Colon (tissue), 2 donors: ENCODE data around the gene GARRE1.
"Not testable (repeated sequence)": the region's sequence is repeated elsewhere in the genome, so short reads cannot be mapped to it uniquely, and the experiment has no call there.

Source experiments
- FAIRE-seq: peaks from 2 replicates; lab custom pipeline; 2012; peaks lifted over from hg19 to GRCh38; lab: Jason Lieb, UNC
- donor health status: control.
- donor health status: control.

The GARRE1 gene, protein sequence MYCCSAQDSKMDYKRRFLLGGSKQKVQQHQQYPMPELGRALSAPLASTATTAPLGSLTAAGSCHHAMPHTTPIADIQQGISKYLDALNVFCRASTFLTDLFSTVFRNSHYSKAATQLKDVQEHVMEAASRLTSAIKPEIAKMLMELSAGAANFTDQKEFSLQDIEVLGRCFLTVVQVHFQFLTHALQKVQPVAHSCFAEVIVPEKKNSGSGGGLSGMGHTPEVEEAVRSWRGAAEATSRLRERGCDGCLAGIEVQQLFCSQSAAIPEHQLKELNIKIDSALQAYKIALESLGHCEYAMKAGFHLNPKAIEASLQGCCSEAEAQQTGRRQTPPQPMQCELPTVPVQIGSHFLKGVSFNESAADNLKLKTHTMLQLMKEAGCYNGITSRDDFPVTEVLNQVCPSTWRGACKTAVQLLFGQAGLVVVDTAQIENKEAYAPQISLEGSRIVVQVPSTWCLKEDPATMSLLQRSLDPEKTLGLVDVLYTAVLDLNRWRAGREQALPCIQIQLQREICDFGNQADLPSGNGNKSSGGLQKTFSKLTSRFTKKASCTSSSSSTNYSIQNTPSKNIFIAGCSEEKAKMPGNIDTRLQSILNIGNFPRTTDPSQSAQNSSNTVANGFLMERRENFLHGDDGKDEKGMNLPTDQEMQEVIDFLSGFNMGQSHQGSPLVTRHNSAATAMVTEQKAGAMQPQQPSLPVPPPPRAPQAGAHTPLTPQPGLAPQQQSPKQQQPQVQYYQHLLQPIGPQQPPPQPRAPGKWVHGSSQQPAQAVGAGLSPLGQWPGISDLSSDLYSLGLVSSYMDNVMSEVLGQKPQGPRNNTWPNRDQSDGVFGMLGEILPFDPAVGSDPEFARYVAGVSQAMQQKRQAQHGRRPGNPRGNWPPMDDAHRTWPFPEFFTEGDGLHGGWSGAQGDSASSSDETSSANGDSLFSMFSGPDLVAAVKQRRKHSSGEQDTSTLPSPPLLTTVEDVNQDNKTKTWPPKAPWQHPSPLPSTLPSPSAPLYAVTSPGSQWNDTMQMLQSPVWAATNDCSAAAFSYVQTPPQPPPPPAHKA (N-terminal part only)

GRCh38 chr19:34254046-34254697 lies at the start of gene GARRE1:
Gene GARRE1 (plus strand): TSS chr19:34254554. CDS start chr19:34300474, 45,920 bp downstream.
- FAIRE-seq: no peak

DNA sequence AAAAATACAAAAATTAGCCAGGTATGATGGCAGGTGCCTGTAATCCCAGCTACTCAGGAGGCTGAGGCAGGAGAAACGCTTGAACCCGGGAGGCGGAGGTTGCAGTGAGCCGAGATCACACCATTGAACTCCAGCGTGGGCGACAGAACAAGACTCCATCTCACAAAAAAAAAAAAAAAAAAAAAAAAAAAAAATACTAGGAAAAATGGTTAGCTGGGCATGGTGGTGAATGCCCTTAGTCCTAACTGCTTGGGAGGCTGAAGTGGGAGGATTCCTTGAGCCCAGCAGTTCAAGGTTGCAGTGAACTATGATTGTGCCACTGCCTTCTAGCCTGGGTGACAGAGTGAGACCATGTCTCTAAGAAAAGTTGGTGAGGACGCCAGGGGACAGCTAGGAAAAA lies 49.0 kb upstream of the GARRE1 start:
- FAIRE-seq: not testable (repeated sequence)

DNA sequence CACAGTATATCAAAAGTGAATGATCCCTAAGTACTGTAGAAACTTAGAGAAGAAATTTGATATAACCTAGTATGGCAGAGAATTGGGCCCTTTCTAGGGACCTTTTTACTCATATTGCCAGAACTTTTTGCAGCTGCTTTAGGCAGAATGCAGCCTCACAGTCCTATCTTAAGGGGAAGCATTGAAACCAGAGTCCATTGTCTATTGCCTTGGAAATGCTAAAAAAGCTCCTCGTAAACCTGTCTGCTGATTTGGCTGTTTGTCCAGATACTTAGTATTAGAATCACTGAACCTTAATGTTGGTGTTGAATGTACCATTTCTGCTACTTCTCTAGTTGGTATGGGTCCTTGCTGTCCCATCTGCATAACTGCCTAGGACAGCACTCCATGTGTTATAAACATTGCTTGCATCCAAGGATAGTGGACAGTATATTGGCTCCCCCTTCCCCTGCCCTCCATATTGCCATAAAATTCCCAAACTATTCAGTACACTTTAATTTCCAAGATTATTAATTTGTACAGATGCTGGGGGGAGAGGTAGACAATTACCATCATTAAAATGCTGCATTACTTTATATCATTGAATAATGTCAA lies 46.0 kb upstream of the GARRE1 start:
- FAIRE-seq: no peak

GRCh38 chr19:34209726-34210125 lies 44.6 kb upstream of the GARRE1 start:
- no peak for FAIRE-seq

DNA sequence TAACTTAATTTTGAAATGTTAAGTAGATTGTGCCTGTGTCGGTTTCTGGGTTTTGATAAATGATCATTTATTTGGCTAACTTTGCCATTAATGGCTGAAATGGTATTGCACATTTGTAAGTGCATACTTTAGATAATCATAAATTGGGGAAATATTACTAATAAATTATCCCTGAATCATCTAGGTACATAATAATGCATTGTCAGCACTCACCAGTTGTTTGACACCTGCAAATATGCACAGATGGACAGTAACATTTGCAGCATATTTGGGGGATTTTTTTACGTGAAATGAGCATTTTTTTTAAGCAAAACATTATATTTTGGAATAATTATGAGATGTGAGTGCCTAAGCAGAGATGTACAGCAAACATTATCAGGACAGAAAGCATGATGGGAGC lies 41.1 kb upstream of the GARRE1 start:
- FAIRE-seq: no peak

- no peak for FAIRE-seq
These were observed 40.3 kb upstream of the GARRE1 start for GRCh38 chr19:34214040-34214439.

- FAIRE-seq: no peak
These were observed 39.2 kb upstream of the GARRE1 start for GRCh38 chr19:34215006-34215665.

DNA sequence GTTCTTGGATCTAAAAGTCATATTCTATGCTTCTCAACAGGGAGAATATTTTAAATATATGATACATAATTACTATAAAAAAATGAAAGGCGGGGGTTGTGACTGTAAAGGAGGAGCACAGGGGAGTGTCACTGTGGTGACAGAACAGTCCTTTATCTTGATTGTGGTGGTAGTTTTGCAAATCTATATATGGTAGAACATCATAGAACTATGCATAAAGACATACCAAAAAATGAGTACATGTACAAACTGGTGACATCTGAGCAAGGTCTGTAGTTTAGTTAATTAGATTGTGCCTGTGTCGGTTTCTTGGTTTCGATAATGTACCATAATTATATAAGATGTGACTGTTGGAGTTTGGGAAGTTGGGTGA lies 38.7 kb upstream of the GARRE1 start:
- FAIRE-seq: no peak

DNA sequence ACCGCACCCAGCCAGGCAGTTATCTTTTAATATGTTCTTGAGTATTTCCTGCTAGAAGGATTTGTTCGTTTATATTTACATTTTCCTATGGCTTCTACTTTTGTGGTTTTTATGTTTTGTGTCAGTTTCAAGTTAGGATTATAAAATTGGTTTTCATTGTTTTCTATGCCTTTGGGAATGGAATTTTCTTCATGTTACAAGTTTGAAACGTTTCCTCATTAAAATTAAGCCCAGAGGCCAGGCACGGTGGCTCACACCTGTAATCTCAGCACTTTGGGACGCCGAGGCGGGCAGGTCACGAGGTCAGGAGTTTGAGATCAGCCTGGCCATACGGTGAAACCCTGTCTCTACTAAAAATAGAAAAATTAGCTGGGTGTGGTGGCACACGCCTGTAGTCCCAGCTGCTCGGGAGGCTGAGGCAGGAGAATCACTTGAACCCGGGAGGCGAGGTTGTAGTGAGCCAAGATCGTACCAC lies 37.6 kb upstream of the GARRE1 start:
- not testable (repeated sequence) for FAIRE-seq

- no peak for FAIRE-seq
These were observed 36.2 kb upstream of the GARRE1 start for GRCh38 chr19:34217952-34218817.

DNA sequence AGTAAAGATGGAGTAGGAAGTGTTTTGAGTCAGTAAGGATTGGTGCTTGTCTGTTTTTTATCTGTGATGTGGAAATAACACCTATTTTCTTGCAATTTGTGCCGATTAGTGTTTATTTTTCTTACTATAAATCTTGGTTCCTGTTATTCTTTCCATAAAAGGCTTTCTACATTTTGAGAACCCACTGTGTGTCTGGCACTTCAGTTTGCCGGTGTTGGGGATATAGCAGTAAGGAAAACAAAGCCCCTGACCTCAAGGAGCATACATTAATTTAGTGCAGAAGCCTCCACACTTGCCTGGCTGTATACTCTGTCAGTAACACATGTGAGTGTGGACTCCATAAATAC lies 35.6 kb upstream of the GARRE1 start:
- no peak for FAIRE-seq

DNA sequence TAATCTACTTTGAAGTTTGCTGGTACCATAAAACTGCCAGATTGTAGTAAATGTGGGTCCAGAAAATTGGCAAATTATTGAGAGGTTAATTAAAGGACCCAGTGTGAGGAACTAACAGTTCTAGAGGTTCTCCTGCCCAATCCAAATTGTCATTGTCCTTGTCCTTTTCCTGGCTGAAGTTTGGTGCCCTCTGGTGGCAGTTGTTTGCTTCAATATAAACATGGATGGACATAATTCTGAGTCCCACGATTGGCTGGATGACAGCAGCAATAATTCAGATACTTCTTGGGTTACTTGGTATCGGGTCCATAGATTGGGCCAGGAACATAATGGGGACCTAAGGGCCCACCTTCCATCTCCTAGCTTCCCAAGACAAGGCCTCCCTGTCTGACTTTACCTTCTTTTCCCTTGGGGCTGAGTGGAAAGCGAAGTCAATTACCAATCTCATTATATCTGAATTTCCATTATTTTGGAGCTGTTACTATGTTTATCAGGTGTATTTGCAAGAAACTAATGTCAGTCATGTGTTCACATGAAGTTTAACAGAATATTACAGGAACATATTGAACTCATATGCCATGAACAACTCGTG lies 33.8 kb upstream of the GARRE1 start:
- no peak for FAIRE-seq

DNA sequence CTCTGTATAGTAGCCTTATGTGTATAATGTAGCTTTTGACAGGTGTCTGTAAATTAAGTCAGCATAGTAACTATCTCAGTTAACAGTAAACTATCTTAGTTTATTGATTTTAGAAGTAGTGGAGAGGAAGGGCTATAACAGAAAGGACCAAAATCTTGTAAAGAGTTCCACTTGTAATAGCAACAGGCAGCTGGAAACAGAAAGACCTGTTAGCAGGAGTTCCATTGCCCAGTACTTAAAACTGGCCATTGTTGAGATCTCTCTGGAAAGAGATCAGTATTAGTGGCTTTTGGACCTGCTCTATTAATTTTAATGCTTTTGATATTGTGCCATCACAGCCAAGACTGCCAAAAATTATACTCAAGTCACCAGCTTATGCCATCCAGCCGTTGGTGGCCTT lies 32.0 kb upstream of the GARRE1 start:
- no peak for FAIRE-seq

- FAIRE-seq: no peak
These were observed 29.2 kb upstream of the GARRE1 start for GRCh38 chr19:34224996-34225658.

DNA sequence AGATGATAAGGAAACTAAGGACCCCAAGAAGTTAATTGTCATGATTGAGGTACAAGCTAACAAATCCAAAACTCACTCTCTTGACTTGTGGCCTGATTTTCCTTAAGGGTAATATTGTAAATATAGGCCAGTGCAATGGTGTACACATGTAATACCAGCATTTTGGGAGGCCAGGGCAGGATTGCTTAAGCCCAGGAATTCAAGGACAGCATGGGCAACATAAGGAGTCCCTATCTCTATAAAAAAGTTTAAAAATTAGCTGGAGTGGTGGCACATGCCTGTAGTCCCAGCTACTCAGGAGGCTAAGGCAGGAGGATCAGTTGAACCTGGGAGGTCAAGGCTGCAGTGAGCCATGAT lies 28.7 kb upstream of the GARRE1 start:
- no peak for FAIRE-seq

DNA sequence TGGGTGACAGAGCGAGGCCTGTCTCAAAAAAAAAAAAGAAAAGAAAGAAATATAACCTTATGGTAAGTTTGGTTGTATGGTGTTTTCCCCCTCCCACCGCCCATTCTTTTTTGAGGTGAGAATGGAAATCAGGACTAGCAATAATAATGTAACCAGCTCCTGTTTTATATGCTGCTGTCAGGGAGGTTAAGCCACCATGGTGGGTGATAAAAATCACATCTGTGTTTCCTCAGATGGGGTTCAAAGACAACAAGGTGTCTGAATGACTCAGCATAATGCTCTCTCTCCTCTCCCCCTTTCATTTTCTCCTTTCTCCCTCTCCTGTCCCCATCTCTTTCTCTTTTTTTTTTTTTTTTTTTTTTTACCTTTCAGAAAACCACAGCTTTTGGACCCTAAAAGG lies 28.3 kb upstream of the GARRE1 start:
- no peak for FAIRE-seq

DNA sequence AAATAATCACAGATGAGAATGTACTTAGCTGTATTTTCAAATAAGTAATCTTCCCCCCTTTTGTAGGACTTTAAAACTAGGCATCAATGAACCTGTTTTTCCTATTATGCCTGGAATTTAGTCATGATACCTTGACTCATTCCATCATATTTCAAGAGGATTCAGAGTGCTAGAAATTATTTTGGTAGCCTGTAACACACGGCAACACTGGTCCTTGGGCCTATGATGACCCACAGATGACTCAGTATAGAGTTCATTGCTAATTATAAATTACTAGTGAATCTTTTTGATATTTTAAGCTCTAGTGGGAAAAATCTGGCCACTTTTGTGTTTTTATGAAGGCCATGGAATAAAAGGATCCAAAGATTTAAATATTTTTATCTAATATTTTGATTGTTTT lies 26.0 kb upstream of the GARRE1 start:
- no peak for FAIRE-seq

DNA sequence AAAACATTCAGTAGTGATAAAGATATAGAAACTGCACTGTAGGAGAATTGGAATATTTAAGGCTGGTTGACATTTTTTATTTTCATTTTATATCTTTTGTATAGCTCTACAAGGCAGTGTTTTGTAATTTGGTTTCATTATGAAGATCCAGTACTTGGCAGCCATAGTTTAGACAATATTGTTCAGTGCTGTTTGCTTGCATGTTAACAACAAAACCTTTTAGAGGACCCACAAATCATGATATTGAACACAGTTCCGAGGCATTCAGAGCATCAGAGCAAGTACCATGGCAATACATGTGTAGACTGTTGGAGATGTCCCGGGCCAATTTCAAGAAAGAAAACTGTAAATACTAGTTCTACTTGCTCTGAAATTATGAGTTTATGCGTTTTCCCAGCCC lies 25.6 kb upstream of the GARRE1 start:
- FAIRE-seq: no peak

- no peak for FAIRE-seq
These were observed 24.6 kb upstream of the GARRE1 start for GRCh38 chr19:34229721-34230120.

DNA sequence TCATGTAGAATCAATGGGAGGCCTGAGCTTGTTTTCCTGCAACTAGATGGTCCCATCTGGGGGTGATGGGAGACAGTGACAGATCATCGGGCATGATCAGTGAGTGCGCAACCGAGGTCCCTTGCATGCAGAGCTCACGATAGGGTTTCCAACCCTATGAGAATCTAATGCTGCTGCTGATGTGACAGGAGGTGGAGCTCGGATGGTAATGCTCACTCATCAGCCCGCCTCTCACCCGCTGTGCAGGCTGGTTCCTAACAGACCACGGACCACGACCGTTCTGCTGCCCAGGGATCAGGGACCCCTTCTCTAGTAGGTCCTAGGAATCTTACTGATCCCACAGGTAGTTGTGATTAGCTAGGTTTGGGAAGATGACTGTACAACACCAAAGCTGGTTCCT lies 23.5 kb upstream of the GARRE1 start:
- FAIRE-seq: no peak
